SK-N-SH treated with all-trans-retinoic acid at 6 μM for 48 hours (cell line): ENCODE measurements around the gene ZNF681.

Source experiments
- ATAC-seq: fragments of 200-7000 bp; cut with Tn5 transposase; 3 replicates; pipeline ENCODE4 v1.9.1; 2020; ENCODE audit warnings: mild to moderate bottlenecking, moderate library complexity
- ARNTL ChIP-seq: fragments of 450-650 bp; formaldehyde crosslinking; IDR thresholded peaks from 2 replicates; pipeline ENCODE4 v1.5.0; 2020; ENCODE audit warnings: low read depth, mild to moderate bottlenecking, moderate library complexity, borderline replicate concordance
- ESRRG ChIP-seq: fragments of 250-450 bp; sonication (Bioruptor Pico); IDR thresholded peaks from 2 replicates; pipeline ENCODE4 v1.6.1; 2021; ENCODE audit warnings: mild to moderate bottlenecking
- GLIS3 ChIP-seq: fragments of 250-450 bp; sonication (Bioruptor Pico); IDR thresholded peaks from 2 replicates; pipeline ENCODE4 v1.5.0; 2020; ENCODE audit warnings: mild to moderate bottlenecking, moderate library complexity
- ISL1 ChIP-seq: fragments of 250-450 bp; sonication (Bioruptor Pico); IDR thresholded peaks from 2 replicates; pipeline ENCODE4 v2.1.2; 2022; ENCODE audit warnings: mild to moderate bottlenecking, moderate library complexity
- OSR1 ChIP-seq: fragments of 250-450 bp; sonication (Bioruptor Pico); IDR thresholded peaks from 2 replicates; pipeline ENCODE4 v1.8.0; 2022; ENCODE audit warnings: moderate library complexity, mild to moderate bottlenecking, inconsistent platforms
- RARB ChIP-seq: fragments of 250-450 bp; sonication (Bioruptor Pico); IDR thresholded peaks from 2 replicates; pipeline ENCODE4 v1.8.0; 2021; ENCODE audit warnings: mild to moderate bottlenecking, moderate library complexity
- SNAI2 ChIP-seq: fragments of 250-450 bp; sonication (Bioruptor Pico); IDR thresholded peaks from 2 replicates; pipeline ENCODE4 v1.5.0; 2020; ENCODE audit warnings: mild to moderate bottlenecking, moderate library complexity
- TCF4 ChIP-seq: fragments of 250-450 bp; sonication (Bioruptor Pico); IDR thresholded peaks from 2 replicates; pipeline ENCODE4 v1.8.0; 2021; ENCODE audit warnings: mild to moderate bottlenecking, moderate library complexity, borderline replicate concordance
- ZC3H10 ChIP-seq: fragments of 250-450 bp; sonication (Bioruptor Pico); IDR thresholded peaks from 2 replicates; pipeline ENCODE4 v1.5.1; 2021; ENCODE audit warnings: mild to moderate bottlenecking, moderate library complexity
- ZFP3 ChIP-seq: fragments of 250-450 bp; sonication (Bioruptor Pico); IDR thresholded peaks from 2 replicates; pipeline ENCODE4 v1.5.0; 2020; ENCODE audit warnings: mild to moderate bottlenecking, moderate library complexity
- ZFP30 ChIP-seq: fragments of 450-650 bp; formaldehyde crosslinking; IDR thresholded peaks from 2 replicates; pipeline ENCODE4 v1.5.0; 2022; ENCODE audit warnings: mild to moderate bottlenecking, moderate library complexity
- ZNF565 ChIP-seq: fragments of 450-650 bp; formaldehyde crosslinking; conservative IDR thresholded peaks from 2 replicates; pipeline ENCODE4 v1.5.0; 2020; ENCODE audit warnings: low read depth, mild to moderate bottlenecking, moderate library complexity
- ZNF70 ChIP-seq: fragments of 450-650 bp; formaldehyde crosslinking; IDR thresholded peaks from 2 replicates; pipeline ENCODE4 v1.5.0; 2020; ENCODE audit warnings: mild to moderate bottlenecking, moderate library complexity
- ZNF8 ChIP-seq: fragments of 450-650 bp; formaldehyde crosslinking; IDR thresholded peaks from 2 replicates; pipeline ENCODE4 v1.5.0; 2020; ENCODE audit warnings: mild to moderate bottlenecking, moderate library complexity
- TF ChIP-seq, protein P1 (sequence below): fragments of 250-450 bp; sonication (Bioruptor Pico); IDR thresholded peaks from 2 replicates; pipeline ENCODE4 v1.5.0; 2020; ENCODE audit warnings: mild to moderate bottlenecking, moderate library complexity
- TF ChIP-seq, protein P2 (sequence below): fragments of 250-450 bp; sonication (Bioruptor Pico); IDR thresholded peaks from 2 replicates; pipeline ENCODE4 v1.8.0; 2020; ENCODE audit warnings: mild to moderate bottlenecking, moderate library complexity, borderline replicate concordance
- TF ChIP-seq, protein P3 (sequence below): fragments of 250-450 bp; sonication (Bioruptor Pico); IDR thresholded peaks from 2 replicates; pipeline ENCODE4 v1.5.1; 2021; ENCODE audit warnings: mild to moderate bottlenecking, moderate library complexity
- TF ChIP-seq, protein P4 (sequence below): fragments of 250-450 bp; sonication (Bioruptor Pico); IDR thresholded peaks from 2 replicates; pipeline ENCODE4 v1.8.0; 2021; ENCODE audit warnings: low read depth, mild to moderate bottlenecking, moderate library complexity, borderline replicate concordance
- TF ChIP-seq, protein P5 (sequence below): fragments of 250-450 bp; sonication (Bioruptor Pico); IDR thresholded peaks from 2 replicates; pipeline ENCODE4 v1.5.1; 2020; ENCODE audit warnings: low read depth, mild to moderate bottlenecking, moderate library complexity

The ZNF681 gene

DNA sequence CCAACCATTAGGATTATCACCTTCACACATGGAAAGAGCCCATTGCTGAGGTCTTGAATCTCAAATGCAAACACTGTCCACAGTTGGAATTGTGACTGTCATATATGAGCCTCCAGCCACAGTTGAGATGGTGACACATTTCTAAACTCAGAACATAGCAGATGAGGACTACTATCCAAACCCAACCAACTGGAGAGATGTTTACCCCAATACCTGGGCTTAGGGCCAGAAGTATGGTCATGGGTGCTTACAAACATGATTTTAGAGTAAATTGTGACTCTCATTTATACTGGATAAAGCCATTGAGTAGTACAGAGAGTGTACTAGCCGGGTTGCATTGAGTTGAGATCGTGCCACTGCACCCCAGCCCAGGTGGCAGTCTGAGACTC, 14.0 kb upstream of the ZNF681 start:
- ATAC-seq, result no peak
- TF ChIP-seq ARNTL (CRISPR knock-in tag) (no peak), ZNF70 (CRISPR knock-in tag) (no peak)

DNA sequence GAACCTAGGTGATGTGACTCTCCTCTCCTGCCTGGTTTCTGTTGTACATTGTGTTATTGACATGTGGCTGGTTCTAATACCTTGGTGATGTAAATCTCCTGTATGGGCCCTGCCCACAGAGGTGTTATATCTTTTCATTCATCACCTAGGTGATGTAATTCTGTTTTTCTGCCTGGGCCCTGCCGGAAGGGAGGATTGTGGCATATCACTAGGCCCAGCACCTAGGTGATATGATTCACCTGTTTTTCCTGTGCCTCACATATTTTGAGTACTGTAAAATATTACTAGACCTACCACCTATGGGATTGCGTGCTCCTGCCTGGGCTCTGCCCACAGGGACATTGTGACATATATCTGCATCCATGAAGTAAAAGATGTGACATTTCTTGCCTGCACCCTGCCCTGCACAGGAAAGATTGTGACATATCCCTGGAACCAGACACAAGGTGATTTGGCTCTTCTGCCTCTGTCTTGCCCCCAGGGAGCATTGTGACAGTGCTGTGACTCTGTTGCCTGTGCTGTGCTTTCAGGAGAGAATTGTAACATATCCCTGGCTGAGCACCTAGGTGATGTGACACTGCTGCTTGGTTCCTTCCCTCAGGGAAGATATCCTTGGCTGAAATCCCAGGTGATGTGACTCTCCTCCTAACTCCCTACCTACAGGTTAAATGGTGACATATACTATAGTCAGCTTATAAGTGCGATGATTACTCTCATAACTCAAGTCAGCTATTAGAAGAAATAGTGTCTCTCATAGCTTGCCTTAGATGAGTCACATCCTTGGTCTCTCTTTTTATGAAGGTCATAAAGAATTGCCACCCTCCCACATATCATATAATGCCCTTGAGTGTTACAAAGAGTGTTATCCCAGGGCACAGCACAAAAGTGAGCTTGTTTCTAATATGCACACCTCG, 13.3 kb upstream of the ZNF681 start:
- TF ChIP-seq, protein P1, sequence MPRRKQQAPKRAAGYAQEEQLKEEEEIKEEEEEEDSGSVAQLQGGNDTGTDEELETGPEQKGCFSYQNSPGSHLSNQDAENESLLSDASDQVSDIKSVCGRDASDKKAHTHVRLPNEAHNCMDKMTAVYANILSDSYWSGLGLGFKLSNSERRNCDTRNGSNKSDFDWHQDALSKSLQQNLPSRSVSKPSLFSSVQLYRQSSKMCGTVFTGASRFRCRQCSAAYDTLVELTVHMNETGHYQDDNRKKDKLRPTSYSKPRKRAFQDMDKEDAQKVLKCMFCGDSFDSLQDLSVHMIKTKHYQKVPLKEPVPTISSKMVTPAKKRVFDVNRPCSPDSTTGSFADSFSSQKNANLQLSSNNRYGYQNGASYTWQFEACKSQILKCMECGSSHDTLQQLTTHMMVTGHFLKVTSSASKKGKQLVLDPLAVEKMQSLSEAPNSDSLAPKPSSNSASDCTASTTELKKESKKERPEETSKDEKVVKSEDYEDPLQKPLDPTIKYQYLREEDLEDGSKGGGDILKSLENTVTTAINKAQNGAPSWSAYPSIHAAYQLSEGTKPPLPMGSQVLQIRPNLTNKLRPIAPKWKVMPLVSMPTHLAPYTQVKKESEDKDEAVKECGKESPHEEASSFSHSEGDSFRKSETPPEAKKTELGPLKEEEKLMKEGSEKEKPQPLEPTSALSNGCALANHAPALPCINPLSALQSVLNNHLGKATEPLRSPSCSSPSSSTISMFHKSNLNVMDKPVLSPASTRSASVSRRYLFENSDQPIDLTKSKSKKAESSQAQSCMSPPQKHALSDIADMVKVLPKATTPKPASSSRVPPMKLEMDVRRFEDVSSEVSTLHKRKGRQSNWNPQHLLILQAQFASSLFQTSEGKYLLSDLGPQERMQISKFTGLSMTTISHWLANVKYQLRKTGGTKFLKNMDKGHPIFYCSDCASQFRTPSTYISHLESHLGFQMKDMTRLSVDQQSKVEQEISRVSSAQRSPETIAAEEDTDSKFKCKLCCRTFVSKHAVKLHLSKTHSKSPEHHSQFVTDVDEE (CRISPR knock-in tag), result no peak
- TF ChIP-seq, protein P2, sequence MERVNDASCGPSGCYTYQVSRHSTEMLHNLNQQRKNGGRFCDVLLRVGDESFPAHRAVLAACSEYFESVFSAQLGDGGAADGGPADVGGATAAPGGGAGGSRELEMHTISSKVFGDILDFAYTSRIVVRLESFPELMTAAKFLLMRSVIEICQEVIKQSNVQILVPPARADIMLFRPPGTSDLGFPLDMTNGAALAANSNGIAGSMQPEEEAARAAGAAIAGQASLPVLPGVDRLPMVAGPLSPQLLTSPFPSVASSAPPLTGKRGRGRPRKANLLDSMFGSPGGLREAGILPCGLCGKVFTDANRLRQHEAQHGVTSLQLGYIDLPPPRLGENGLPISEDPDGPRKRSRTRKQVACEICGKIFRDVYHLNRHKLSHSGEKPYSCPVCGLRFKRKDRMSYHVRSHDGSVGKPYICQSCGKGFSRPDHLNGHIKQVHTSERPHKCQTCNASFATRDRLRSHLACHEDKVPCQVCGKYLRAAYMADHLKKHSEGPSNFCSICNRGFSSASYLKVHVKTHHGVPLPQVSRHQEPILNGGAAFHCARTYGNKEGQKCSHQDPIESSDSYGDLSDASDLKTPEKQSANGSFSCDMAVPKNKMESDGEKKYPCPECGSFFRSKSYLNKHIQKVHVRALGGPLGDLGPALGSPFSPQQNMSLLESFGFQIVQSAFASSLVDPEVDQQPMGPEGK (CRISPR knock-in tag), result no peak
- no peak for TF ChIP-seq ZC3H10 (CRISPR knock-in tag)
- TF ChIP-seq, protein P3, sequence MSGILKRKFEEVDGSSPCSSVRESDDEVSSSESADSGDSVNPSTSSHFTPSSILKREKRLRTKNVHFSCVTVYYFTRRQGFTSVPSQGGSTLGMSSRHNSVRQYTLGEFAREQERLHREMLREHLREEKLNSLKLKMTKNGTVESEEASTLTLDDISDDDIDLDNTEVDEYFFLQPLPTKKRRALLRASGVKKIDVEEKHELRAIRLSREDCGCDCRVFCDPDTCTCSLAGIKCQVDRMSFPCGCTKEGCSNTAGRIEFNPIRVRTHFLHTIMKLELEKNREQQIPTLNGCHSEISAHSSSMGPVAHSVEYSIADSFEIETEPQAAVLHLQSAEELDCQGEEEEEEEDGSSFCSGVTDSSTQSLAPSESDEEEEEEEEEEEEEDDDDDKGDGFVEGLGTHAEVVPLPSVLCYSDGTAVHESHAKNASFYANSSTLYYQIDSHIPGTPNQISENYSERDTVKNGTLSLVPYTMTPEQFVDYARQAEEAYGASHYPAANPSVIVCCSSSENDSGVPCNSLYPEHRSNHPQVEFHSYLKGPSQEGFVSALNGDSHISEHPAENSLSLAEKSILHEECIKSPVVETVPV (CRISPR knock-in tag), result no peak
- TF ChIP-seq ISL1 (CRISPR knock-in tag), result no peak
- no peak for TF ChIP-seq GLIS3 (CRISPR knock-in tag)
- TF ChIP-seq OSR1 (CRISPR knock-in tag), result no peak
- no peak for TF ChIP-seq ZNF70 (CRISPR knock-in tag)
- no peak for TF ChIP-seq ESRRG (CRISPR knock-in tag)
- TF ChIP-seq ZFP30 (CRISPR knock-in tag), result no peak
- TF ChIP-seq TCF4, result no peak
- TF ChIP-seq ZNF8 (CRISPR knock-in tag), result no peak
- TF ChIP-seq RARB (CRISPR knock-in tag), result no peak
- TF ChIP-seq ZNF565 (CRISPR knock-in tag), result no peak
- TF ChIP-seq ARNTL (CRISPR knock-in tag), result no peak
- TF ChIP-seq, protein P4, sequence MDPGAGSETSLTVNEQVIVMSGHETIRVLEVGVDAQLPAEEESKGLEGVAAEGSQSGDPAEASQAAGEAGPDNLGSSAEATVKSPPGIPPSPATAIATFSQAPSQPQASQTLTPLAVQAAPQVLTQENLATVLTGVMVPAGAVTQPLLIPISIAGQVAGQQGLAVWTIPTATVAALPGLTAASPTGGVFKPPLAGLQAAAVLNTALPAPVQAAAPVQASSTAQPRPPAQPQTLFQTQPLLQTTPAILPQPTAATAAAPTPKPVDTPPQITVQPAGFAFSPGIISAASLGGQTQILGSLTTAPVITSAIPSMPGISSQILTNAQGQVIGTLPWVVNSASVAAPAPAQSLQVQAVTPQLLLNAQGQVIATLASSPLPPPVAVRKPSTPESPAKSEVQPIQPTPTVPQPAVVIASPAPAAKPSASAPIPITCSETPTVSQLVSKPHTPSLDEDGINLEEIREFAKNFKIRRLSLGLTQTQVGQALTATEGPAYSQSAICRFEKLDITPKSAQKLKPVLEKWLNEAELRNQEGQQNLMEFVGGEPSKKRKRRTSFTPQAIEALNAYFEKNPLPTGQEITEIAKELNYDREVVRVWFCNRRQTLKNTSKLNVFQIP (CRISPR knock-in tag), result no peak
- no peak for ATAC-seq

DNA sequence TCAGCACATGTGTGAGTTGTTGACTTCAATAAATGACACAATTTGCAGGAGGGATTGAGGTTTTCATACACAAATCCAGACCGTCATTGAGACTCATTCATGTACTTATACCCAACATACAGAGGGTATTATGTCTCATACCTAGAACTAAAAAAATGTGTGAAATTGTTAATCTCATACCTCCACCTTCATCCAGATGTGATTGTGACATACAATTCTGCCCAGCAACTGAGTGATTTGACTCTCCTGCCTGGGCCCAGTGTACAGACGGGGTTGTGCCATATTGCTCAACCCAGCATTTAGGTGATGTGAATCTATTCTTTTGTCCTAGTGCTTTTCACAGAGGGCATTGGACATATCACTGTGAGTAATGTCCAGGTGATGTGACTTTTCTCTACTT, 12.6 kb upstream of the ZNF681 start:
- no peak for ATAC-seq
- TF ChIP-seq OSR1 (CRISPR knock-in tag), result no peak
- TF ChIP-seq ZC3H10 (CRISPR knock-in tag), result no peak
- TF ChIP-seq, protein P1 (CRISPR knock-in tag), result no peak
- no peak for TF ChIP-seq ZFP3 (CRISPR knock-in tag)
- no peak for TF ChIP-seq TCF4
- TF ChIP-seq SNAI2 (CRISPR knock-in tag), result no peak
- TF ChIP-seq ZNF70 (CRISPR knock-in tag), result no peak
- TF ChIP-seq, protein P5, sequence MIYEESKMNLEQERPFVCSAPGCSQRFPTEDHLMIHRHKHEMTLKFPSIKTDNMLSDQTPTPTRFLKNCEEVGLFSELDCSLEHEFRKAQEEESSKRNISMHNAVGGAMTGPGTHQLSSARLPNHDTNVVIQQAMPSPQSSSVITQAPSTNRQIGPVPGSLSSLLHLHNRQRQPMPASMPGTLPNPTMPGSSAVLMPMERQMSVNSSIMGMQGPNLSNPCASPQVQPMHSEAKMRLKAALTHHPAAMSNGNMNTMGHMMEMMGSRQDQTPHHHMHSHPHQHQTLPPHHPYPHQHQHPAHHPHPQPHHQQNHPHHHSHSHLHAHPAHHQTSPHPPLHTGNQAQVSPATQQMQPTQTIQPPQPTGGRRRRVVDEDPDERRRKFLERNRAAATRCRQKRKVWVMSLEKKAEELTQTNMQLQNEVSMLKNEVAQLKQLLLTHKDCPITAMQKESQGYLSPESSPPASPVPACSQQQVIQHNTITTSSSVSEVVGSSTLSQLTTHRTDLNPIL (CRISPR knock-in tag), result no peak
- no peak for TF ChIP-seq ZNF565 (CRISPR knock-in tag)
- TF ChIP-seq, protein P2 (CRISPR knock-in tag), result no peak
- TF ChIP-seq, protein P3 (CRISPR knock-in tag), result no peak
